ENCODE results near the gene OLIG3. TPM values are rescaled to one million over a fixed set of nuclear protein-coding genes. Genes with fewer than 3 reads are reported as not detected.

The OLIG3 gene
- total RNA-seq, 2 experiments from 2014 or later: 0.18 to 0.94 TPM

- DNase-seq (no peak), ATAC-seq (no peak)
- no peak overlapping the region for H3K4me3 Mint-ChIP-seq
- no peaks in the 10 kb centered on the region for H3K4me1 Mint-ChIP-seq
- H3K27me3 Mint-ChIP-seq: peaks cover 39% of the 10 kb centered on the region
- no peaks in the 10 kb centered on the region for H3K36me3 Mint-ChIP-seq
- no peak overlapping the region for H3K27ac Mint-ChIP-seq
- CTCF ChIA-PET: interaction anchor here (1.3 kb wide), 1 partner anchor 168 kb away, joined by 3 read pairs; no protein-coding TSS in a partner anchor
- H3K9me3 Mint-ChIP-seq (ENCODE audit: low read depth): no peaks in the 10 kb centered on the region
Observed at GRCh38 chr6:137473598-137473997, 20.6 kb downstream of the OLIG3 start.

- no peak for ATAC-seq
- DNase-seq: no peak
- Mint-ChIP-seq H3K36me3 (no peaks in the 10 kb centered on the region), H3K4me3 (no peak overlapping the region), H3K27me3 (peaks cover 37% of the 10 kb centered on the region), H3K4me1 (no peaks in the 10 kb centered on the region), H3K27ac (no peak overlapping the region), H3K9me3 (ENCODE audit: low read depth) (no peaks in the 10 kb centered on the region)
- CTCF ChIA-PET: no interaction called here
Observed at GRCh38 chr6:137472641-137473137, 21.5 kb downstream of the OLIG3 start.

- ATAC-seq: no peak
- H3K36me3 Mint-ChIP-seq: no peaks in the 10 kb centered on the region
- CTCF ChIA-PET: no interaction called here
Observed at GRCh38 chr6:137471986-137472385, 22.2 kb downstream of the OLIG3 start.

DNA sequence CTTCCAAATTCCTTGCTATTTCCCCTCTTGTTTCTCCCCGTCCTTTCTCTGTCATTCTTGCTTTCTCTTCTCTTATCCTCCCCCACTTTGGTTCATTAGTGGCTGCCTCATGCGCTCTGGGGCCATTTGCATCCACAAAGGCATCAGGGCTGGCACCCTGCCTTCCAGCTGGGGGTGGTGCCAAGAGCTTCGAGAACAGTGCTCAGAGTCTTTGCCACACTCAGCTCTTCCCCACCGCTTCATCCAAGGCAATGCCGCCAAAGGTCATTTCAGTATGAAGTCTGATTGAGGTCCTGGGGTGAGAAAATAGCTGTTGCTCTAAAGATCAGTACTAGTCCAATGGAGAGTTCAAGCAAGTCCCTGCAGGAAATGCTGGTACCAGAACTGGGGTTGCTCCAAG is 22.7 kb downstream of the OLIG3 start:
- Mint-ChIP-seq H3K36me3 (no peaks in the 10 kb centered on the region), H3K4me3 (no peak overlapping the region), H3K27ac (no peak overlapping the region), H3K9me3 (ENCODE audit: low read depth) (no peaks in the 10 kb centered on the region), H3K4me1 (no peaks in the 10 kb centered on the region), H3K27me3 (peaks cover 34% of the 10 kb centered on the region)
- ATAC-seq (no peak), DNase-seq (no peak)
- CTCF ChIA-PET: interaction anchor here (0.9 kb wide), 1 partner anchor 40 kb away, joined by 3 read pairs; no protein-coding TSS in a partner anchor

More at GRCh38 chr6:137471986-137472385, 22.2 kb downstream of the OLIG3 start:
- no peaks in the 10 kb centered on the region for H3K4me1 Mint-ChIP-seq
- H3K4me3 Mint-ChIP-seq: no peak overlapping the region
- no peak for DNase-seq
- no peak overlapping the region for H3K27ac Mint-ChIP-seq
- no peaks in the 10 kb centered on the region for H3K9me3 Mint-ChIP-seq (ENCODE audit: low read depth)
- H3K27me3 Mint-ChIP-seq: peaks cover 33% of the 10 kb centered on the region

DNA sequence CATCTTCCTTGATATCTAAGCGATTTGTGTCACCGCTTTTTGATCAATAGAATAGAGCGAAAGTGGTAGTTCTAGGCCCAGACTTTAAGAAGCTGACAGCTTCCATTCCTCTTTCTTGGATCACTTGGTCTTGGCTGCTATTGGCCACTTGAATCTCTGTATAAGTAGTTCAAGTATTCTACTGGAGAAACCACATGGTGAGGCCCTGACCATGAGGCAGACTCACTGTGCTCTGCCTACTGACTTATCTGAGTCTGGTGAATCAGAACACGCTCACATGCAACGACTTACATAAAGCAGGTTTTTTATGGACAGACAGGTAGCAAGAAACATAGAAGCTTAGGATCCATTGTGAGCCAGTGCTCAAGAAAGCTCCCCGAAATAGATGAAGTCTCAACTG is 27.0 kb downstream of the OLIG3 start:
- Mint-ChIP-seq H3K27me3 (peaks cover 25% of the 10 kb centered on the region), H3K36me3 (no peaks in the 10 kb centered on the region), H3K4me1 (no peaks in the 10 kb centered on the region), H3K27ac (no peak overlapping the region), H3K4me3 (no peak overlapping the region), H3K9me3 (ENCODE audit: low read depth) (no peaks in the 10 kb centered on the region)
- no peak for ATAC-seq
- no peak for DNase-seq
- CTCF ChIA-PET: no interaction called here

DNA sequence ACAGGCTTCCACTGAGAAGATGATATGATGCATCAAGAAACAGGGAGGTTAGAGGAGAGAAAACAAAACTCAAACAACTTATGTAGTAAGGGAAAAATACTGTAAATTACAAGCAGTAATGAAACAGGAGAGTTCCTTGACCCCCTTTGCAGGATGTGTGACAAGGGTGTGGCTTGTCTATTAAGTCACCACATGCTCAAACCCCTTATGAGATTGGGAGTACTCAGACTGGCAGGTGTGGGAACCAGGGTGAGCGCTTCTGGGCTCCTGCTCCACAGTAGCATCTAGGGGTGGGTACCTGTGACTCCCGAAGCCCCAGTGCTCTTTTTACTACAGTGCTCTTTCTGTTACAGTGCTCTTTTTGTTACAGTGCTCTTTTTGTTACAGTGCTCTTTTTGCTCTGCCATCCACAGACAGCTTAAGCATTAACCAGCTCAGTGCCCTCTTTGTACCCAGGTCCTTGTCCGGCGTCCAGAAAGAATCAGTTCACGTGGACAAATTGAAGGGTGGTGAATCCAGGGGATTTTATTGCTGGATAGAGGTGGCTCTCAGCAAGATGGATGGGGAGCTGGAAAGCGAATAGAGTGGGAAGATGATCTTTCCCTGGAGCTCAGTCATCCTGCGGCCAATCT is 28.7 kb downstream of the OLIG3 start:
- no peak for DNase-seq
- H3K36me3 Mint-ChIP-seq: no peaks in the 10 kb centered on the region
- H3K27ac Mint-ChIP-seq: no peak overlapping the region
- no peak for ATAC-seq
- H3K4me3 Mint-ChIP-seq: no peak overlapping the region
- H3K9me3 Mint-ChIP-seq (ENCODE audit: low read depth): no peaks in the 10 kb centered on the region
- CTCF ChIA-PET: no interaction called here
- no peaks in the 10 kb centered on the region for H3K4me1 Mint-ChIP-seq
- peaks cover 25% of the 10 kb centered on the region for H3K27me3 Mint-ChIP-seq

DNA sequence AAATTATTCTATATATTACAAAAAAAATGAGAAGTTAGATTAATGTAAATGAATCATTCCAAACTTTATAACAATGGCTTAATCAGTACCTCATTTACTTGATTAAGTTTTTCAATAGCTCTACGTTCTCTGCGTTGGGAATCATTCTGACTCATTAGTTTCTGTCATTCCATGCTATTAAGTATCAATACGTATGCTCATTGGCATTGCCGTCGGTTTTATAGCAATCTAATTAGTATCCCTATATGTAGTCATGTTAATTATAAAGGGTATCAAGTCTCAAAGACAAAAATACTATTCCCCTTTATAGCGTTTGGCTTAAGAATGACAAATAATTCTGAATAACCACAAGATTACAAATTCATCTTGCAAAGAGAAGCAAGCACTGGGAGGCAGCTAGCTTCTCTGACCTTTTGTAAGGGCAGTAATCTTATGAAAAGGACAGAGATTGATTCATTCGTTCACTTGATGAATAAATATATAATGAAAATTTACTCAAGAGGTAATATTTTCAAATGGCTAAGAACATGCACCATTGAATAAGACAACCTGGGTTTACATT is 41.8 kb downstream of the OLIG3 start:
- no peak overlapping the region for H3K4me3 Mint-ChIP-seq
- ATAC-seq (no peak), DNase-seq (no peak)
- CTCF ChIA-PET: no interaction called here
- H3K9me3 Mint-ChIP-seq (ENCODE audit: low read depth): no peaks in the 10 kb centered on the region
- peaks cover 11% of the 10 kb centered on the region for H3K27me3 Mint-ChIP-seq
- no peaks in the 10 kb centered on the region for H3K36me3 Mint-ChIP-seq
- H3K4me1 Mint-ChIP-seq: no peaks in the 10 kb centered on the region
- no peak overlapping the region for H3K27ac Mint-ChIP-seq

DNA sequence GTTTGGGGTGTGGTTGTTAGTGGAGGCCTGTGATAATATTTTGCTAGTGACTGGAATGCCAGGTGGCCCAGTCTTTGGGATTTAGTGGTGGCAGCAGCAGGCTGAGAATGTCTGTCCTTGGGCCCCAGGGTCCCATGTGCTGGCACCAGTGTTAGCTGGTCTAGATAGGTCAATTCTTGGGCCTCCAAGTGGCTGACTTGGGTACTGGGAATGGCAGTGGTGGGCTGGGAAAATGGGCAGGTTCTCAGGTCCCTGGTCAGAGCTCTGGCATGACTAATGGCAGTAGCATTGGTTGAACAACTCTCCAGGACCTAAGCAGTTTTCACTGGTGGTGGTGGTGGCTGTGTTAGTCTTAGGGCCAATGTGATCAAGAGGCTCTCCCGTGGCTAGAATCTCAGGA is 50.3 kb downstream of the OLIG3 start:
- Mint-ChIP-seq H3K27me3 (peaks cover 4% of the 10 kb centered on the region), H3K4me3 (no peak overlapping the region)
- CTCF ChIA-PET: no interaction called here

More for the DNA sequence above, 50.3 kb downstream of the OLIG3 start:
- H3K4me1 Mint-ChIP-seq: peaks cover 5% of the 10 kb centered on the region
- peaks cover 1% of the 10 kb centered on the region for H3K9me3 Mint-ChIP-seq (ENCODE audit: low read depth)
- H3K27ac Mint-ChIP-seq: no peak overlapping the region
- DNase-seq: no peak
- peaks cover 7% of the 10 kb centered on the region for H3K36me3 Mint-ChIP-seq
- ATAC-seq: no peak
